GM21447 (cell line): ENCODE measurements around the gene CTCFL.

Experiments
- ATAC-seq: cut with Tn5 transposase; IDR thresholded peaks from one replicate; pipeline ENCODE4 v1.9.1; 2021; ENCODE audit not compliant: unreplicated experiment

The CTCFL gene

GRCh38 chr20:57560554-57561355 is 35.8 kb upstream of the CTCFL start, which contains the start of gene PCK1:
Gene PCK1 (plus strand): TSS chr20:57561110. CDS start chr20:57561412, 302 bp downstream.
- no peak for ATAC-seq

GRCh38 chr20:57559658-57560553 is 35.0 kb upstream of the CTCFL start:
- no peak for ATAC-seq

- ATAC-seq, result no peak
These were observed 34.3 kb upstream of the CTCFL start for GRCh38 chr20:57559289-57559634.

DNA sequence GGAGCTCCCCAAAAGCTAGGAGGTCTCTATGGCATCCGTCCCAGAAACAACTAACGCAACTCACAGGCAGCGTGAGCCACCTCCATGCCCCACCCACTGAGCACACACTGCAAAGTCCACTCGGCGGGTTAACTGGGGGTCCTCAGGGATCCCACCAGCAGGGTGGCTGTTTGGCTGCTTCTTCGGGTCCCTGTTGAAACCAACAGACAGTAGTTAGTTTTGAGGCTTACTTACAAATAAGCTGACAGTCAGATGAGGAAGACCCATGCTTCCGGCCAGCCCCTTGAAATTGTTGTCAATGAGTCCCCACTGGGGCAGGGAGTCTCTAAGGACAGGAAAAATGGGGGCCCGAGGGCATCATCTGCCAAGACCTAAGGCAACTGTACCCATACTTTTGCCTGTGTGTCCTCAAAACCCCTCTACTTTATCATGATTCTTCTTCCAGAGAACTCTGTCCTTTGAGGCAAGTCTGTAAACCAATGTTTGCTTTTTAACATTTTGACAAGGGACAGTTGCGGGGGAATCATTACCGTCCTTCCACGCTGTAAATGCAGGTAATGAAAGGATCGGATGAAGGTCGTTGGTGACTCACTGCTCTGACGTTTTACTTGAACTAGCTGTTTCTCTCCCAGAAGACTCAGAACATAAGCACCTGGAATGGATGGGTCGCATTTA is 33.8 kb upstream of the CTCFL start:
- ATAC-seq, result no peak

GRCh38 chr20:57557926-57558613 is 33.1 kb upstream of the CTCFL start:
- no peak for ATAC-seq

- no peak for ATAC-seq
These were observed 32.0 kb upstream of the CTCFL start for GRCh38 chr20:57556980-57557274.

GRCh38 chr20:57555457-57556184 is 30.7 kb upstream of the CTCFL start:
- no peak for ATAC-seq

DNA sequence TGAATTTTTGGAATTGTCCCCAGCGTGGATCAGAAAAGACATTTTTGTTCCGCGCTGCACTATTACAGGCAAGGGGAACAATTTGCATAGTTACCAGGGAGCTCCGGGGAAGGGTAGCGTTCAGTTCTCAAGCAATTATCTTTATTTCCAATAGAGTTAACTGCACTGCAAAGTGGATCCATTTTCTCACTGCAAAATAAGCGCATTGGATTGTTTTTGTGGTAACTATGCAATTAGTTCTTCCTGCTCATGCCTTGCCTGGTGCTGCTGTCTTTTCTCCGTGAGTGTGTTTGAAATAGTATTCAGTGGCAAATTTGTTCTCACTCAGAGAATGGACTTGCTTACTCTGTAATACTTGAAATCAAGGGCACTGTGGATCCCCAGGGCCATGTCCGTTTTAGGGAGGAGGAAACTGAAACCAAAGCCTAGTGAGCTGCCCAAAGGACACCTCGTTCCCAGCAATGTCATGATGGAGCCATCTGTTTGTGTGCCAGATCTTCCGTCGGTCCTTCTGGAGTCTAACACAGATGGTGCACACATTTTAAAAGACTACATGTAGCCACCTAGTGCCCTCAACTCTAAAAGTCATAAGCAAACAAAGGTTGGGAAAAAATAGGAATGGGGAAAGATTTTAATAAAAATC is 28.6 kb upstream of the CTCFL start:
- no peak for ATAC-seq

GRCh38 chr20:57552471-57552870 is 27.5 kb upstream of the CTCFL start:
- ATAC-seq, result no peak

GRCh38 chr20:57548177-57549058 is 23.5 kb upstream of the CTCFL start:
- no peak for ATAC-seq

DNA sequence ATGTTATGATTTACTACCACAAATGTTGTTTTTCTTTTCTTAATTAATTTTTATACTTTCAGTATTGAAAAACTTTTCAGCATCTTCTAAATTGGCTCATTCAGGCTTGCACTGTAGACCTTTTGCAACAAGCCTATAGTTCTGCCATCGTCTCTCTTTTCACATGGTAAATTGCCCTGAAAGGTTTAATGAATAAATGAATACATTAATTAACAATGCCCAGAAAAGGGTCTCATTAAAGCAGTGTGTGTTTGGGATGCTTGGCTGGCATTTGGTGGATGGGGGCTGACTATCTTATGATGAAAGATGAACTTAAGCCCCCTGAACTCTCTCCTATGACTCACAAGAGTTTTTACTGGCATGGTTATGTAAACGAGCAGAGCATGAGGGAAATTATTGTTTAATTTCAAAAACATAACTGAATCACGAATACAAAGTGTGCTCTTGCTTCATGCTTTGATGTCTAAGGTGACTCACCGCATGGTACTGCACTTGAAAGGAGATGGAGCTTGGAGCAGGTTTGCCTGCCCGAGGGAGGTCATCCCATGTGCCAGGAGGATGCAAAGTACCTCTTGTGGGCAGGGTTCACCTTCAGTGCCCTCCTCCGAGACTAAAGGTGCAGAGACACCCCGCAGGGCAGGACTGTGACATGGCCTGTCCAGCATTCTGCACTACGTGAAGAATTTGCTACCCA is 22.2 kb upstream of the CTCFL start:
- ATAC-seq, result no peak

GRCh38 chr20:57545927-57546662 is 21.2 kb upstream of the CTCFL start:
- ATAC-seq, result no peak

- ATAC-seq, result no peak
These were observed 20.1 kb upstream of the CTCFL start for GRCh38 chr20:57544838-57545564.

GRCh38 chr20:57543754-57544153 is 18.8 kb upstream of the CTCFL start:
- no peak for ATAC-seq

- no peak for ATAC-seq
These were observed 16.1 kb upstream of the CTCFL start for GRCh38 chr20:57540890-57541580.

DNA sequence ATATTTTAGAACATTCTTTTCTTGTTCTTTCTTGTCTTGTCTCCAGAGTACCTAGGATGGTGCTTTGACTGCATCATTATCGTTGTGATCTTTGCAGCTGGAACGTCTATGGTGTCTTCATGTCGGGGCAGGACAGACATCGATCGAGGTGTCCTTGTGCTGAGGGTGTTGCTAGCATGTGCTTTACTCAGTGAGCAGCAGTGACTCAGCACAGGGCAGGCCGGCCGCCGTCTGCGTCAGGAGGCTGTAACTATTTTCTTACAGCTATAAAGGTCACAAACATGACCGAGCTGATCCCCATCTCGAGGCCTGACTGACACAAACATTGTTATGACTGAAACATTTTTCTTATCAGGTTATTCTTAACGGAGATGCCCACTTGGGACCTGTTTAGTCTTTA is 14.9 kb upstream of the CTCFL start:
- no peak for ATAC-seq
